ENCODE measurements around the gene UGT1A3.

- TF ChIP-seq CTCF (IDR thresholded peaks at IDR 0.05; ENCODE audit: borderline replicate concordance, extremely low read depth, low read length, poor library complexity, severe bottlenecking) (no peak), EZH2 (IDR thresholded peaks at IDR 0.05; ENCODE audit: borderline replicate concordance, low read depth, low read length, severe bottlenecking) (no peak)
Measured at GRCh38 chr2:233821196-233821595, 92.4 kb downstream of the UGT1A3 start.

Data from DND-41 (cell line).